Left ventricle myocardium inferior (tissue), 1 donor: ENCODE results near the gene ZNF547. TPM values are rescaled to one million over a fixed set of nuclear protein-coding genes. Genes with fewer than 3 reads are reported as not detected.

Experiments
- DNase-seq: peaks from one replicate; pipeline ENCODE4 v3.0.0-alpha.2; 2020
- H3K27ac ChIP-seq: fragments of 200-600 bp; replicated peaks from 2 replicates; pipeline ENCODE4 v1.8.0; 2021
- H3K27me3 ChIP-seq: fragments of 200-600 bp; 2 replicates; pipeline ENCODE4 v1.8.0; 2021; ENCODE audit warnings: low read depth
- H3K36me3 ChIP-seq: fragments of 200-600 bp; 2 replicates; pipeline ENCODE4 v1.8.0; 2021
- H3K4me1 ChIP-seq: fragments of 200-600 bp; 2 replicates; pipeline ENCODE4 v1.8.0; 2021
- H3K4me3 ChIP-seq: fragments of 200-600 bp; 2 replicates; pipeline ENCODE4 v1.8.0; 2021; ENCODE audit warnings: mild to moderate bottlenecking, moderate library complexity
- H3K9me3 ChIP-seq: fragments of 200-600 bp; replicated peaks from 2 replicates; pipeline ENCODE4 v1.8.0; 2021
- intact Hi-C: fragments of 100-400 bp; cut with micrococcal nuclease; formaldehyde crosslinking; loops from one replicate; pipeline ENCODE4 v1.11.0; 2022
- total RNA-seq: library from RNA; stranded (reverse); fragmentation: NEBNext Ultra II Directional; extraction: Animal tissue kit (Norgen Biotek cat#: 25700); gene quantifications from one replicate; pipeline ENCODE4 v1.2.1, GENCODE V29; 2021
- TF ChIP-seq, protein P1 (sequence below): fragments of 200-600 bp; IDR thresholded peaks from 2 replicates; pipeline ENCODE4 v1.8.0; 2021; ENCODE audit warnings: antibody characterized with exemption, mild to moderate bottlenecking, borderline replicate concordance
- donor health status: DM: no; HTN: yes; CAD: no; lungs with severe emphysema.

The ZNF547 gene
- total RNA-seq, 1 donor from 2014 or later, result 3.6 TPM

- Histone ChIP-seq H3K27ac (peak overlapping the region; percentile 93), H3K9me3 (peaks cover 27% of the 10 kb centered on the region), H3K36me3 (peaks cover 33% of the 10 kb centered on the region), H3K27me3 (no peaks in the 10 kb centered on the region), H3K4me3 (peak overlapping the region; percentile 94), H3K4me1 (peaks cover 32% of the 10 kb centered on the region)
- intact Hi-C loops, result no loop called here
- TF ChIP-seq, protein P1, sequence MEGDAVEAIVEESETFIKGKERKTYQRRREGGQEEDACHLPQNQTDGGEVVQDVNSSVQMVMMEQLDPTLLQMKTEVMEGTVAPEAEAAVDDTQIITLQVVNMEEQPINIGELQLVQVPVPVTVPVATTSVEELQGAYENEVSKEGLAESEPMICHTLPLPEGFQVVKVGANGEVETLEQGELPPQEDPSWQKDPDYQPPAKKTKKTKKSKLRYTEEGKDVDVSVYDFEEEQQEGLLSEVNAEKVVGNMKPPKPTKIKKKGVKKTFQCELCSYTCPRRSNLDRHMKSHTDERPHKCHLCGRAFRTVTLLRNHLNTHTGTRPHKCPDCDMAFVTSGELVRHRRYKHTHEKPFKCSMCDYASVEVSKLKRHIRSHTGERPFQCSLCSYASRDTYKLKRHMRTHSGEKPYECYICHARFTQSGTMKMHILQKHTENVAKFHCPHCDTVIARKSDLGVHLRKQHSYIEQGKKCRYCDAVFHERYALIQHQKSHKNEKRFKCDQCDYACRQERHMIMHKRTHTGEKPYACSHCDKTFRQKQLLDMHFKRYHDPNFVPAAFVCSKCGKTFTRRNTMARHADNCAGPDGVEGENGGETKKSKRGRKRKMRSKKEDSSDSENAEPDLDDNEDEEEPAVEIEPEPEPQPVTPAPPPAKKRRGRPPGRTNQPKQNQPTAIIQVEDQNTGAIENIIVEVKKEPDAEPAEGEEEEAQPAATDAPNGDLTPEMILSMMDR, result no peak
- no peak for DNase-seq
These were observed 42.2 kb upstream of the ZNF547 start for GRCh38 chr19:57321116-57321515.

DNA sequence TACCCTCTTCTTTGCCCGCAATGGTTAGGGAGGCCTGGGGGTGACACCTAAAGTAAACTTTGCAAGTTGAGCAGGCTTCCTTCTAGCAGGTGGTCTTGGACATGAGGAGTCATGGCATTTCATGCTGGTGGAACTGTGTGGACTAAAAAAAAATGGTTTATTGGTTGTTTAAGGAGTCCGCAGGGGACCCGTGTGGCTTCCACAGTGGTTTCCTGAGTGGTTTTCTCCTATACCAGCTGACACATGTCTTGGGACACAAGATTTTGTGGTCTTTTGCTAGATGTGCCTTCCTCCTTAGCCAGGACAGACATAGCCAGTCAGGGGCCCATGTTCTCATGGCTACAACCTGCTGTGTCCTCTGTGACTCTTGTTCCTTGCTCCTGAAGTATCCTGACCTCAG, 41.6 kb upstream of the ZNF547 start:
- DNase-seq, result no peak
- no peak overlapping the region for H3K27ac ChIP-seq
- intact Hi-C loops, result no loop called here

DNA sequence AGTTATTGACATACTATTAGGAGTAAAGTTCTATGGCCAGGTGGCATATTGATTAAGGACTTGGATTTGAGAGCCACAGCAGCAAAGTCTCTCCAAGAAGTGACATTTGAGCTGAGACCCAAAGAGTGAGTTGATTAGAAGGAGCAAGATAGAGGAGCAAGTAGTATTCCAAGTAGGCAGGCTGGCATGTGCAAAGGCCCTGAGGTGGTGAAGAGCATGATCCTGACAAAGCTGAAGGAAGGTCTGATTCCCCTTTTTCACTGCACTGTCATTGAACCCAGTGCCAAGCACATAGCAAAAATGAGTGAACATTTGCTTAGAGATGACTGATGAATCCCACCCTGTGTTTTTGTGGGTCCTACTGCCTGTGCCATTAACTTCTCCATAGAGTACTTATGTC, 38.4 kb upstream of the ZNF547 start:
- Histone ChIP-seq H3K27me3 (no peaks in the 10 kb centered on the region), H3K9me3 (peaks cover 64% of the 10 kb centered on the region), H3K4me3 (no peak overlapping the region), H3K27ac (no peak overlapping the region), H3K36me3 (peaks cover 70% of the 10 kb centered on the region), H3K4me1 (peaks cover 27% of the 10 kb centered on the region)
- intact Hi-C loops, result no loop called here
- no peak for DNase-seq
- TF ChIP-seq, protein P1, result no peak

More for the DNA sequence above, 41.6 kb upstream of the ZNF547 start:
- no peaks in the 10 kb centered on the region for H3K27me3 ChIP-seq
- peaks cover 33% of the 10 kb centered on the region for H3K9me3 ChIP-seq
- peaks cover 32% of the 10 kb centered on the region for H3K4me1 ChIP-seq
- TF ChIP-seq, protein P1, result no peak
- H3K4me3 ChIP-seq, result peak overlapping the region; percentile 94
- H3K36me3 ChIP-seq, result peaks cover 39% of the 10 kb centered on the region

DNA sequence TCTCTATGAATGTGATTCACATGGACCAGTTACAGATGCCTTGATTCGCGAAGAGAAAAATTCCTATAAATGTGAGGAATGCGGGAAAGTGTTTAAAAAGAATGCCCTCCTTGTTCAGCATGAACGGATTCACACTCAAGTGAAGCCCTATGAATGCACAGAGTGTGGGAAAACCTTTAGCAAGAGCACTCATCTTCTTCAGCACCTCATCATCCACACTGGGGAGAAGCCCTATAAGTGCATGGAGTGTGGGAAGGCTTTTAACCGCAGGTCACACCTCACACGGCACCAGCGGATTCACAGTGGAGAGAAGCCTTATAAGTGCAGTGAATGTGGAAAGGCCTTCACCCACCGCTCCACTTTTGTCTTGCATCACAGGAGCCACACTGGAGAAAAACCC, 35.4 kb upstream of the ZNF547 start:
- Histone ChIP-seq H3K4me1 (peaks cover under 1% of the 10 kb centered on the region), H3K36me3 (peaks cover 87% of the 10 kb centered on the region), H3K27ac (no peak overlapping the region), H3K4me3 (no peak overlapping the region), H3K27me3 (no peaks in the 10 kb centered on the region), H3K9me3 (peaks cover 82% of the 10 kb centered on the region)
- DNase-seq, result no peak
- intact Hi-C loops, result no loop called here
- TF ChIP-seq, protein P1, result no peak

DNA sequence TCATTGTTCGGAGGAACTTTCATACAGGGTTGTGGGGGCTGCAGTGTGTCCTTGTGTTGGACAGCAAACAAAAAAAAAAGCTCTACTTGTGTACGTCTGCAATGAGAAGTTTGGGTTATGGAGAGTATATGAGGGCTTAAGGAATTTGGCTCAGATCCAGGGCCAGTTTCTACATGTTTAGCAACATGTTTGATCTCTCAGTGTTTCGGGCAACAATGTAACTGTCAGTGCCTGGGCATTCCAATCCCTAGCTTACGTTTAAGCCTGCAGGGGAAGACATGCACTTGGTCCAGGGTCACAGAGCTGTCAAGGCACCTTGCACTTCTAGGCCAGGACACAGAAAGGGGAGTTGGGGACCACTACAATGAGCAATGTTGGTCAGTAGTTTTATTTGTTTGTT, 29.2 kb upstream of the ZNF547 start:
- peaks cover 53% of the 10 kb centered on the region for H3K9me3 ChIP-seq
- no peaks in the 10 kb centered on the region for H3K27me3 ChIP-seq
- TF ChIP-seq, protein P1, result no peak
- no peak overlapping the region for H3K4me3 ChIP-seq
- intact Hi-C loops, result no loop called here
- DNase-seq, result no peak
- H3K36me3 ChIP-seq, result peaks cover 30% of the 10 kb centered on the region
- H3K4me1 ChIP-seq, result peaks cover 23% of the 10 kb centered on the region
- peak overlapping the region; percentile 18 for H3K27ac ChIP-seq
